GM13976 (cell line): Measurements from ENCODE around the gene TMF1.

Source experiments
- DNase-seq: peaks from one replicate; pipeline ENCODE4 v3.0.0; 2012; ENCODE audit warnings: low spot score
- CTCF ChIP-seq: IDR thresholded peaks from 2 replicates; pipeline ENCODE4 v1.5.1; 2012; ENCODE audit warnings: borderline replicate concordance, mild to moderate bottlenecking; ENCODE audit not compliant: insufficient read depth; ENCODE audit errors: extremely low read depth, missing control alignments, control extremely low read depth
- in situ Hi-C: fragments of 300-500 bp; cut with MboI; formaldehyde crosslinking; loops from one replicate; pipeline ENCODE4 v1.12.0; 2022; ENCODE audit warnings: low sequenced_read_pairs, mixed read lengths, inconsistent platforms; ENCODE audit not compliant: unreplicated experiment

Gene TMF1

GRCh38 chr3:69032142-69032541 lies 20.0 kb downstream of the TMF1 start:
- DNase-seq: no peak
- in situ Hi-C loops: no loop called here
- TF ChIP-seq CTCF: no peak

GRCh38 chr3:69031635-69032034 lies 20.5 kb downstream of the TMF1 start:
- in situ Hi-C loops: no loop called here
- no peak for DNase-seq
- no peak for TF ChIP-seq CTCF

- in situ Hi-C loops: no loop called here
- TF ChIP-seq CTCF: no peak
- no peak for DNase-seq
Measured at GRCh38 chr3:69020857-69021256, 31.3 kb downstream of the TMF1 start.

- no peak for DNase-seq
- in situ Hi-C loops: no loop called here
- no peak for TF ChIP-seq CTCF
Measured at GRCh38 chr3:69020424-69020823, 31.7 kb downstream of the TMF1 start.

- in situ Hi-C loops: no loop called here
- no peak for DNase-seq
- no peak for TF ChIP-seq CTCF
Measured at GRCh38 chr3:69016901-69017300, 35.2 kb downstream of the TMF1 start.

DNA sequence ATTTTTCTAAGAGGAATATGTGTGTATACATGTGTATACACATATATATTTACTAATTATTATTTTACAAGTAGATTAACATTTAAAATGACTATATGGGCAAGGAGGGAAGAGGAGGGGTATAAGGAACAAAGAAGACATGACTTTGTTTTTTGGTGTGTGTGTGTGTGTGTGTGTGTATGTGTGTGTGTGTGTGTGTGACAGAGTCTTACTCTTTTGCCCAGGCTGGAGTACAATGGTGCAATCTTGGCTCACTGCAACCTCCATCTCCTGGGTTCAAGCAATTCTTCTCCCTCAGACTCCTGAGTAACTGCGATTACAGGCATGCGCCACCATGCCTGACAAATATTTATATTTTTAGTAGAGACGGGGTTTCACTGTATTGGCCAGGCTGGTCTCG lies 36.0 kb downstream of the TMF1 start:
- in situ Hi-C loops: no loop called here
- TF ChIP-seq CTCF: no peak
- no peak for DNase-seq

GRCh38 chr3:69014022-69014580 lies 38.0 kb downstream of the TMF1 start:
- DNase-seq: no peak
- no peak for TF ChIP-seq CTCF
- in situ Hi-C loops: no loop called here
